ENCODE data around the gene MARVELD1.
"Not testable (repeated sequence)": the region's sequence is repeated elsewhere in the genome, so short reads cannot be mapped to it uniquely, and the experiment has no call there.

MARVELD1 gene

DNA sequence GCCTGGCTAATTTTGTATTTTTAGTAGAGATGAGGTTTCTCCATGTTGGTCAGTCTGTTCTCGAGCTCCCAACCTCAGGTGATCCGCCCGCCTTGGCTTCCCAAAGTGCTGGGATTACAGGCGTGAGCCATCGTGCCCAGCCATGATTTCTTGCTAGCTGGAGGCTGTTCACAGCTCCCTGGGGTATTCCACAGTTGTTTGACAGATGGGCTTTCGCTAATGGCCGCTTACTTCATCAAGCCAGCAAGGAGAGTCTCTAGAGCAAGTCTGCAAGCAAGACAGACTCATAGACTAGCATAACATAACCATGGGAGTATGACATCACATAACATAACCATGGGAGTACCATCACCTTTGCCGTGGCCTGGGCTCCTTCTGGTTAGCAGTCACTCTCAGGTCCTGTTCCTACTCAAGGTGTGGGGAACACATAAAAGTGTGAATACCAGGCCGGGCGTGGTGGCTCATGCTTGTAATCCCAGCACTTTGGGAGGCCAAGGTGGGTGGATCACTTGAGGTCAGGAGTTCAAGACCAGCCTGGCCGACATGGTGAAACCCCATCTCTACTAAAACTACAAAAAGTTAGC, 15.4 kb upstream of the MARVELD1 start:
- not testable (repeated sequence) for DNase-seq

DNA sequence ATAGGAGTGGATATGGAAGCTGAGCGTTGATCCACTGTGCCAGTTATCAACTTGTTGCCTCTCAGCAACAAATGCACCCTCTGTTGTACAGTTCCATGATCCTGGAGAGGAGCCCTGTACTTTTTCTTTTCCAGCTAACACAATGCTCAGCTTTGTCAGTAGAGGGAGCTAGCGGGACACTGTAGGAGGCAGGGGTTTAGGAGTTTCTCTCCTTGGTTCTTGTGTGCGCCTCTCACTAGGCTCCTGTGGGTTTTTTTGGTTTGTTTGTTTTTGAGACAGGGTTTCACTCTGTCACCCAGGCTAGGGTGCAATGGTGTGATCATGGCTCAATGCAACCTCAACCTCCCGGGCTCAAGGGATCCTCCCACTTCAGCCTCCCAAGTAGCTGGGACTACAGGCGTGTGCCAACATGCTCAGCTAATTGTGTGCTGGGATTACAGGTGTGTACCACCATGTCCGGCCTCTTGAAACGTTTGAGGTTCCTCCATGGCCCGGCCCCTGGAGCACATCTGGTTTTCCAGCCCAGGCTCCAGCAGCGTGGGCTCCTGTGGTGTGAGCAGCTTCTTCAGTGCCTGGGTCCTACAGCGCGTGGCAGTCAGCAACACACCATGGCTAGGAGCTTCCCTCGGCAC, 12.0 kb upstream of the MARVELD1 start:
- peak; percentile 60 for DNase-seq

GRCh38 chr10:97703398-97704067, 10.0 kb upstream of the MARVELD1 start:
- DNase-seq: no peak

GRCh38 chr10:97704341-97704740, 9.2 kb upstream of the MARVELD1 start:
- no peak for DNase-seq

GRCh38 chr10:97705006-97705670, 8.4 kb upstream of the MARVELD1 start:
- DNase-seq: no peak

DNA sequence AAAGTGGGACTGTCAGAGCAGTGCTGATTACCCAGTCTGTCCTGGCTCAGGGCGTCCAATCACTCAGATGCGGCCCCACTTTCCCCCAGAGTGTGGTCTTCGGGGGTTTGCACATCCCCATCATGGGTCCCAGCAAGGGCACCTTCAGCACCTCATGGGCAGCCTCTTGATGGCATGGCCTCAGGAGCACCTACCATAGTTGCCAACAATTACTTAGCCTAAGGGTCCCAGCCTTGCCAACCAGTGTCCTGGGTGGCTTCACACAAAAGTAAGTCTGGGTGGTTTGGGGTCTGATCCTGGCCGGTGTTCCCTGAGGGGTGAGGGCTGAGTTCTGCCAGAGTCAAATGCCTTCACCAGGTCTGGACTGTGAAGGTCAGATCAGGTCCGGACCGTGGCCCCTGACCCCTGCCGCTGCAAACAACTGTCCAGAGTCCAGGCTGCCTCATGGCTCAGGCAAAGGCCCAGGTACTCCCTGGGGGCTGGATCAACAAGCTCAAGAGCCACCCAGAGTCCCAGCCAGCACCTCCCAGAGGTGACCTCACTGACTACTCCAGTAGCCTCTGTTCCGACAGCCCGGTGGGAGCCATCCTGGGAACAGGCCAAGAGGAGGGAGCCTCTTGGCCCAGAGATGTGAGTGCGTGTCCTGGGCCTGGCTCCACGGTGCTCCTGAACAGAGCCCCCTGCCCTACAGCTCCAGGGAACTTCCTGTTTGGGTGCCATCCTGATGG, 6.2 kb upstream of the MARVELD1 start:
- DNase-seq: no peak

DNA sequence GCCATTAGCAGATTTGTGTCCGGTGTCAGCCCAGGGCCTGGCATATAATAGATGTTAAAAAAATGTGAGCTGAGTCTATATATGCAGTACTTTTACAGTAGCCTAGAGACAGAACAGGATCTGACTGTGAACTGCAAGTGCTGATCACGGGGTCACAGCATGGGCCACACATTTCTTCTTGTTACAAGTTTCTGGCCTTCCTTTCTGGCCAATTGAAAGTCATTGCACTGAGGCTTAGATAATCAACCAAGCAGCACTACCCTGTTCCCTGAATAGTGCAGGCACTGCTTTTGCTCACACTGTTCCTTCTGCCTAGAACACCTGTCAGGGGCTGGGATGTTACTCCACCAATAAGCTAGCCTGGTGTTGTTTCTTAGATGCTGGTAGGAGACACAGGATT, 5.4 kb upstream of the MARVELD1 start:
- no peak for DNase-seq

DNA sequence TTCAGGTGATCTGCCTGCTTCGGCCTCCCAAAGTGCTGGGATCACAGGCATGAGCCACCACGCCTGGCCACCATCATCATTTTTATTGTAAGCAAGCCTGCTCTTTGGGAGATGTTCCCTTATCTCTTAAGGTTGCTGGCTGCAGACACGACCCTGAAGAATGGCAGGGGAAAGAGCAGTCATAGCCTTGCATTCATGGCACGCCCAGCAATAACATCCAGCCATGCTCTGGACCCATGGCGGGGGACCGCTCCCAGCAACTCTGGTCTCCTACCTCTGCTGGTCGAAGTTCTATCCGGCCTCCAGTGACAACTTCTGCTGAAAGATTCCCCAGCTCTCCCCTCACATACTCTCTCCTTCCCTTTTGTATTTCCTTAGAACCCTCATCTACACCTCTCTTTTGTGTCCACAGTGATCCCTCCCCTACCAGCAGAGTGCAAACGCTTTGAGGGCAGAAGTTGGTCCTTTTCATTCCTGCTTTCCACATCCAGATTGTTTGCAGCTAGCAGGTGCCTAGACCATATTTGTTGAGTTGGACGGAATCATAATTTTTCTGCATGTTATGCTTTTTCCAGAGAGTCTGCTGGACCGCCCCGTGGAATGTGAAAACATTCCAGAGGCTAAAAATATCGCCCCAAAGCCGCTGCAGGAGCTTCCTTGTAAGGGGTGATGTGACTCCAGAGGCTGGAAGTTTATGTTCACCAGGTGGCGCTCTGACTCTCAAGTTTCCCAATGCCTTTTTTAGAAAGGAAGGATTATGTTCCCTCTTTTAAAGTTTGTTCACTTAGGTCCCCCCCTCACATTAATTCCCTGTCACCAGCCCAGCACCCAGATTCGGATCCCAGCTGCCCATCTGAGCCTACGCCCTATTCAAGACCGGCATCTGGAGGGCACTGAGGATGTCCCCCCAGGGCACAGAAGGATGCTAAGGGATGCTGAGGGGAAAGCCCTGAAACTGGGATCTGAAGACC, 4.3 kb upstream of the MARVELD1 start:
- DNase-seq: peak; percentile 50

- DNase-seq: no peak
These were observed 1.6 kb upstream of the MARVELD1 start for GRCh38 chr10:97711640-97712572.

- peak; percentile 50 for DNase-seq
These were observed 383 bp downstream of the MARVELD1 start for GRCh38 chr10:97713826-97714400.

- DNase-seq: no peak
These were observed 1.1 kb downstream of the MARVELD1 start for GRCh38 chr10:97714401-97715258.

GRCh38 chr10:97715259-97715874, 1.8 kb downstream of the MARVELD1 start:
- no peak for DNase-seq

DNA sequence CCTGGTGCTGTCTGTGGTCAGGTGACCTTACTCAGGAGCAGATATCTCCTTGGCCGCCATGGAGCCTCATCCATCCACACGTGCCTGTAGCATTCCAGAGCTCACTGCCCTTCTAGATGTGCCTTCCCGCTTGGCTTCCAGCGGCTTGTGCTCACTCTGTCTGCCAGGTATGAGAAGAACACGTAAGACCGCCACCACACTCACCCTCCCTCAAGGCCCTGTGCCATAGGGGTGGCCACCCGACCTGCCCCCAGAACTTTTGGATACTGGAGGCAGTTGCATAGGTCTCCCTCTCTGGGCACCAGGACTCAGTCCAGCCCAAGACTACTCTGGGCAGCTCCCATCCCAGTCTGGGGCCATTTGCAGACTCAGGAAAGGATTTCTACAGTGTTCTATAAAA, 4.1 kb downstream of the MARVELD1 start:
- no peak for DNase-seq

DNA sequence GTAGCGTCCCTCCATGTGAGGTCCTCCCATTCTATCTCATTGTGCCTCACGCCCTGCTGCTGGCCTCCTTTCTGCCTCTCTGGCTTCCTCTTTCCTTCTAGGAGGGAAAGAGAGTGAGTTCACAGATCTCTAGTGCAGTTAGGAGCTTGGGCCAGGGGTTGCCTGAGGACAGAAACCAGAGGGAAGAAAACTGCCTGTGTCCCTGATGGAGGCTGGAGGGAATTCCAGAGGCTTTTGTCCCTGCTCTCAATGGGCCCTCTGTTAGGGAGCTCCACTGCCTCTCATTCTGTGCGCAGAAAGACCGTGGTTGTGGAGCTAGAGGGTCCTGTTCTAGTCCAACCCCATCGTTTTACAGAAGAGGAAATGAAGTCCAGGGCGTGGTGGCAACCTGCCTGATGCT, 4.6 kb downstream of the MARVELD1 start:
- DNase-seq: no peak

DNA sequence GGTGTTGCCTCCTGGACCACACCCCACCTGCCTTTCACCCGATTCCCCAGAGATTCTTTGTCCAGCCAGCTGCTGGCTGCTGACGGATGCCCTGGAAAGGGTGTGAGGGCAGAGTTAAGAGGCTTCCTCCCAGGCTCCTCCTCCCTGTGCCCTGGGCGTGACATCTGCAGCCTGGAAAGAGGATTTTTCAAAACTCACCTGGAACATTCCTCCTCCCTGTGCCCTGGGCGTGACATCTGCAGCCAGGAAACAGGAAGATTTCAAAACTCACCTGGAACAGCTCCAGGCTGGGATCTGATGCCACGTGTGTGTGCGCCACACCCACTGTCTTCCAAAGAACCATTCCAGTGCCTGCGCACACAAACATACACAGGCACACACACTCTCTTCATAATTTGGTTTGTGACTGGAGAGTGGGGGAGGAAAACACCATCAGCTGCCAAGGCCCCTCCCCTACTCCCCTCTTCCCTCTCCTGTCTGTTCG, 5.2 kb downstream of the MARVELD1 start:
- no peak for DNase-seq

- DNase-seq: no peak
These were observed 6.1 kb downstream of the MARVELD1 start for GRCh38 chr10:97719602-97720001.

DNA sequence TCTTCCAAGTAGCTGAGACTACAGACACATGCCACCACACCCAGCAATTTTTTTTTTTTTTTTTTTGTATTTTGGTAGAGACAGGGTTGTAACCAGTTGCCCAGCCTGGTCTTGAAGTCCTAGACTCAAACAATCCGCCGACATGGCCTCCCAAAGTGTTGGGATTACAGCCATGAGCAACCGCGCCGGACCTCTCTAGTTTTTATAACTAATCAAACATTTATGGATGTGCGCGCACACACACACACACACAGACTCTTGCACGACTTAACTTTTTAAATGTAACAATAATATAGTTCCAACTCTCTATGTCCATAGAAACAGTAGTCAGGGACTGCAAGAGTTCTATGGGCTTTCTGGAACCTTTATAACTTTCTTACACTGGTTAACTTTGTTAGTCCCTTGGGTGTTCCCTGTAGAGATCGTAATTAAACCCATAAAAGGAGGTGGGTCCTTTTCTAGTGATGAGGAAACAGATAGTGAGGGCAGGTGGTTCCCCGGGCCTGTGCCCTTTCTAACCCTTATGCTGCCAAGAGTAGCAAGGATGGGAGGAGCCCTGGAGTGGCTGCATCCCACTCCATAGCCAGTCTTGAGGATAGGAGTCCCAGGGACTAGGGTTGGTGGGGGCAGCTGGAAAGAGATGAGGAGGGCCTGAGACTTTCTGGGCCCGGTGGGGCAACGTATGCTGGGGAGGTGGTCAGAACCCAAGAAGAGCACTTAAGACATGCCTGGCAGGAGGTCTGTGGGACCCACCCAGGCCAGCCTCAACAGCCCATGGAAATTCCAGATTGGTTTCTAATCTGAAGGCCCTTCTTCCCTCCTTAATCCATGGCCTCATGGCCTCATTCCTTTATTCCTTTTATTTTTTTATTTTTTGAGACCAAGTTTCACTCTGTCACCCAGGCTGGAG, 8.6 kb downstream of the MARVELD1 start:
- no peak for DNase-seq

DNA sequence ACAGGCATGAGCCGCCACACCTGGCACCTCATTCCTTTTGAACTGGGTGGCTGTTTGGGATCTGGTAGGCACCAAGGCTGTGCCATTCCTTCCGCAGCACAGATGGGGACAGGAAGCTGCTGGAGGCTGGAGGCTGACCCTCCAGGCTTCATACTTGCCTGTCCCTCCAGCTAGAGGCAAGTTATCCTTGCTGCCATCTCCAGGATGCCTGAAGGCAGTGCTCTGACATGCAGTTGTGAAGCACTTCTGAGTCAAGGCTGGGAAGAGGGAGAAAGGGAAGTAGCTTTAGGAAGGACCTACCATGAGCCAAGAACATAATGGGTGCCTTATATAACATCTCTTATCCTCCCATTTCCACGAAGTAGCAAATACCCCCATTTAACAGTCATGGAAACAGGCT, 9.5 kb downstream of the MARVELD1 start:
- DNase-seq: no peak

Data from stimulated activated CD4-positive, alpha-beta T cell treated with anti-CD3 and anti-CD28 coated beads, Interleukin-4, amount 100 ng/mL, for 24 hours (primary cell).